ENCODE data around the gene IL27RA. TPM values are rescaled to one million over a fixed set of nuclear protein-coding genes. Genes with fewer than 3 reads are reported as not detected.

Gene IL27RA
- total RNA-seq: 1 to 10 TPM; 1.9 to 2.8 TPM
- polyA plus RNA-seq: 1 to 10 TPM; 1.0 to 1.2 TPM

DNA sequence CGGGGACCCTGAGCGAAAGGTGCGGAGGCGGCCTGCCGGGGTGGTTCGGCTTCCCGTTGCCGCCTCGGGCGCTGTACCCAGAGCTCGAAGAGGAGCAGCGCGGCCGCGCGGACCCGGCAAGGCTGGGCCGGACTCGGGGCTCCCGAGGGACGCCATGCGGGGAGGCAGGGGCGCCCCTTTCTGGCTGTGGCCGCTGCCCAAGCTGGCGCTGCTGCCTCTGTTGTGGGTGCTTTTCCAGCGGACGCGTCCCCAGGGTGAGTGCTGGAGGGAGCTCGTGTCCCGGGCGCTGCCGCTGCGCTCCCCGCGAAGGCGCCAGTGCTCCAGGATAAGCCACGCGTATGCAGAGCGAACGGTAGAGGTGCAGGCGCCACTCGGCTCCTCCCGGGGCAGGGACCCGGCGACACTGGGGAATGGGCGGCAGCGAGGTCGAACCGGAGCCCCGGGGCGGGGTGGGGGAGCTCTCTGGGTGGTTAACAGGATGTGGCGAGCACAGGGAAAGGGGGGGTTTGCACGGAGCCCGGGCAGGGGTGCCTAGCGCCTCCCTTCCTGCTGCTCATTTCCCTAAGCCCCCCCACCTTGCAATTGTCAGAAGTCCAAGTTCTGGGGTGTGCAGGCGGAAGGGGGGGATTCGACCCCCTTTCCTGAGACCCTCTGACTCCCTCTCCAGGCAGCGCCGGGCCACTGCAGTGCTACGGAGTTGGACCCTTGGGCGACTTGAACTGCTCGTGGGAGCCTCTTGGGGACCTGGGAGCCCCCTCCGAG is at the start of gene IL27RA:
Gene IL27RA (plus strand): TSS at position 44 of the 762 bp plus-strand sequence. CDS start 111 bp downstream, at position 155.
- Histone ChIP-seq H3K27me3 (ENCODE audit: control insufficient read depth in 4 of 4, insufficient read depth in 4 of 4, low read length in 3 of 4) (no peaks in the 10 kb centered on the region), H3K4me1 (ENCODE audit: control insufficient read depth in 4 of 4, insufficient read depth in 4 of 4, low read length in 3 of 4) (peaks cover 0 to 10% (median 5%) of the 10 kb centered on the region in 4 donors), H3K4me3 (ENCODE audit: low read depth in 1 of 3, low read length in 3 of 3) (peak within 1 kb of the TSS; percentile 49 to 75 (median 59)), H3K27ac (ENCODE audit: low read depth in 1 of 2, low read length in 2 of 2) (peak within 1 kb of the TSS; percentile 56 to 62), H3K36me3 (ENCODE audit: control insufficient read depth in 4 of 4, insufficient read depth in 3 of 4, low read depth in 1 of 4, low read length in 3 of 4) (no peaks in the 10 kb centered on the region), H3K9ac (ENCODE audit: low read depth in 1 of 2, low read length in 2 of 2) (peak within 1 kb of the TSS; percentile 13 to 47), H3K9me3 (ENCODE audit: control insufficient read depth in 4 of 4, low read length in 3 of 4) (no peaks in the 10 kb centered on the region)
- WGBS: under 1% methylated on average over 63 of the region's 63 CpGs
- TF ChIP-seq GABPA (IDR thresholded peaks at IDR 0.05 in 1 of 2, conservative IDR thresholded peaks at IDR 0.05 in 1 of 2) (no peak), NR2F2 (IDR thresholded peaks at IDR 0.05) (no peak), RAD21 (IDR thresholded peaks at IDR 0.05) (peak; percentile 40 to 55), SP1 (IDR thresholded peaks at IDR 0.05) (no peak), ZBTB33 (IDR thresholded peaks at IDR 0.05) (no peak), FOXA1 (IDR thresholded peaks at IDR 0.05) (no peak), CTCF (IDR thresholded peaks at IDR 0.05; ENCODE audit: low read depth, low read length, missing input control) (peak; percentile 48), HNF4G (IDR thresholded peaks at IDR 0.05) (no peak), FOXA2 (IDR thresholded peaks at IDR 0.05) (no peak)
- peak; percentile 65 for DNase-seq (ENCODE audit: low spot score)

DNA sequence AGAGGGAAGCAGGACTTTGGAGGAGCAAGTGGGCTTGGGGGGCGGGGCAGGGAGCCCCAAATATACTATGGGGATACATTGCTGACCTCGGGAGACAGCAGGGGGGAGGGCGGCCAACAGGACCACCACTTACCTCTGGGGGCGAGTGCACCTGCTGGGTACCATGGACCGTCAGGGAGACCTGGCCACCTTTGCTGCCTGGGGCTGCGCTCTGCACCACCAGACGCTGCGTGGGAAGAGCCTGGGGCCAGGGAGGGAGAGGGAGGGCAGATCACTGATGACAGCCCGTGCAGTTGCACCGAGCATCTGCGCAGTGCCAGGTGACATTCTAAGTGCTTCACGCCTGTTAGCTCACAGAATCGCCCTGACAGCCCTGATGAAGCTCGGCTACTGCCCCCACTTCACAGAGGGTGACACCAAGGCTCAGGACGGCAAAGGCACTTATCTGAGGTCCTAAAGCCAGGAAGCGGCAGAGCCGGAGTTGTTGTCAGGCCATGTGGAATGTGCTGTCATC is 49.5 kb upstream of the IL27RA start:
- Histone ChIP-seq H3K27me3 (ENCODE audit: control insufficient read depth in 4 of 4, insufficient read depth in 4 of 4, low read length in 3 of 4) (no peaks in the 10 kb centered on the region), H3K36me3 (ENCODE audit: control insufficient read depth in 4 of 4, insufficient read depth in 3 of 4, low read depth in 1 of 4, low read length in 3 of 4) (peaks cover 0 to 30% (median 7%) of the 10 kb centered on the region in 4 donors), H3K4me3 (ENCODE audit: low read depth in 1 of 3, low read length in 3 of 3) (no peak overlapping the region), H3K27ac (ENCODE audit: low read depth in 1 of 2, low read length in 2 of 2) (no peak overlapping the region), H3K9ac (ENCODE audit: low read depth in 1 of 2, low read length in 2 of 2) (no peak overlapping the region), H3K9me3 (ENCODE audit: control insufficient read depth in 4 of 4, low read length in 3 of 4) (no peaks in the 10 kb centered on the region), H3K4me1 (ENCODE audit: control insufficient read depth in 4 of 4, insufficient read depth in 4 of 4, low read length in 3 of 4) (peaks cover 0 to 3% (median under 1%) of the 10 kb centered on the region in 4 donors)
- 96% methylated on average over 17 of the region's 17 CpGs for WGBS
- TF ChIP-seq REST (IDR thresholded peaks at IDR 0.05) (no peak), HNF4G (IDR thresholded peaks at IDR 0.05) (no peak), SP1 (IDR thresholded peaks at IDR 0.05) (no peak), RXRA (IDR thresholded peaks at IDR 0.05) (no peak), RAD21 (IDR thresholded peaks at IDR 0.05) (no peak), GABPA (IDR thresholded peaks at IDR 0.05 in 1 of 2, conservative IDR thresholded peaks at IDR 0.05 in 1 of 2) (no peak), FOXA1 (IDR thresholded peaks at IDR 0.05) (no peak), CTCF (IDR thresholded peaks at IDR 0.05; ENCODE audit: low read depth, low read length, missing input control) (no peak), FOXA2 (IDR thresholded peaks at IDR 0.05) (no peak)
- DNase-seq (ENCODE audit: low spot score): no peak

Data from liver (tissue), 9 donors.